Memory B cell (primary cell): ENCODE data around the gene EXOC6B.

Experiments
- ATAC-seq: fragments of 150-1000 bp; cut with Tn5 transposase; 2 replicates; pipeline ENCODE4 v1.10.0; 2021; ENCODE audit warnings: low read depth, mild to moderate bottlenecking, moderate library complexity
- DNase-seq, 2 donors: peaks; one replicate each; pipeline ENCODE4 v3.0.0; 2022; ENCODE audit warnings: low spot score in 2 of 2
- H3K27ac Mint-ChIP-seq: one replicate; pipeline ENCODE4 v1.8.0; 2022; ENCODE audit warnings: mild to moderate bottlenecking, moderate library complexity, mixed read lengths
- H3K27me3 Mint-ChIP-seq: one replicate; pipeline ENCODE4 v1.8.0; 2022; ENCODE audit warnings: mixed read lengths
- H3K36me3 Mint-ChIP-seq: one replicate; pipeline ENCODE4 v1.8.0; 2022; ENCODE audit warnings: mild to moderate bottlenecking, mixed read lengths
- H3K4me1 Mint-ChIP-seq: one replicate; pipeline ENCODE4 v1.8.0; 2022; ENCODE audit warnings: mixed read lengths
- H3K4me3 Mint-ChIP-seq: one replicate; pipeline ENCODE4 v1.8.0; 2022; ENCODE audit warnings: mild to moderate bottlenecking, moderate library complexity, mixed read lengths
- H3K9me3 Mint-ChIP-seq: one replicate; pipeline ENCODE4 v1.8.0; 2022; ENCODE audit warnings: mixed read lengths

EXOC6B gene

GRCh38 chr2:72162574-72162973 lies 663.3 kb downstream of the EXOC6B start:
- no peaks in the 10 kb centered on the region for H3K4me1 Mint-ChIP-seq
- H3K27ac Mint-ChIP-seq = no peak overlapping the region
- ATAC-seq (no peak), DNase-seq (no peak)
- H3K27me3 Mint-ChIP-seq = peaks cover 11% of the 10 kb centered on the region
- no peaks in the 10 kb centered on the region for H3K36me3 Mint-ChIP-seq
- no peaks in the 10 kb centered on the region for H3K9me3 Mint-ChIP-seq
- H3K4me3 Mint-ChIP-seq = no peak overlapping the region

- Mint-ChIP-seq H3K27ac (no peak overlapping the region), H3K36me3 (no peaks in the 10 kb centered on the region), H3K27me3 (peaks cover 12% of the 10 kb centered on the region), H3K4me1 (no peaks in the 10 kb centered on the region), H3K4me3 (no peak overlapping the region), H3K9me3 (no peaks in the 10 kb centered on the region)
- no peak for ATAC-seq
- DNase-seq = no peak
These were observed 666.4 kb downstream of the EXOC6B start for GRCh38 chr2:72159211-72159993.

- Mint-ChIP-seq H3K36me3 (no peaks in the 10 kb centered on the region), H3K4me1 (no peaks in the 10 kb centered on the region), H3K27me3 (peaks cover 12% of the 10 kb centered on the region), H3K9me3 (no peaks in the 10 kb centered on the region), H3K27ac (no peak overlapping the region), H3K4me3 (no peak overlapping the region)
- no peak for ATAC-seq
- peak in 1 of 2 donors; percentile 6 for DNase-seq
These were observed 667.7 kb downstream of the EXOC6B start for GRCh38 chr2:72157871-72158771.

GRCh38 chr2:72156872-72157271 lies 669.0 kb downstream of the EXOC6B start:
- no peak for DNase-seq
- H3K9me3 Mint-ChIP-seq = no peaks in the 10 kb centered on the region
- H3K27me3 Mint-ChIP-seq = peaks cover 11% of the 10 kb centered on the region
- H3K4me3 Mint-ChIP-seq = no peak overlapping the region
- no peaks in the 10 kb centered on the region for H3K36me3 Mint-ChIP-seq
- H3K4me1 Mint-ChIP-seq = no peaks in the 10 kb centered on the region
- ATAC-seq = no peak
- H3K27ac Mint-ChIP-seq = no peak overlapping the region

GRCh38 chr2:72155737-72156136 lies 670.1 kb downstream of the EXOC6B start:
- Mint-ChIP-seq H3K4me3 (no peak overlapping the region), H3K27ac (no peak overlapping the region), H3K4me1 (no peaks in the 10 kb centered on the region), H3K36me3 (no peaks in the 10 kb centered on the region), H3K9me3 (no peaks in the 10 kb centered on the region), H3K27me3 (peaks cover 13% of the 10 kb centered on the region)
- ATAC-seq = no peak
- DNase-seq = peak in 1 of 2 donors; percentile 3

GRCh38 chr2:72155151-72155550 lies 670.7 kb downstream of the EXOC6B start:
- DNase-seq = peak in 1 of 2 donors; percentile 1
- Mint-ChIP-seq H3K4me1 (peaks cover 4% of the 10 kb centered on the region), H3K9me3 (no peaks in the 10 kb centered on the region), H3K27me3 (peaks cover 14% of the 10 kb centered on the region), H3K4me3 (no peak overlapping the region), H3K36me3 (no peaks in the 10 kb centered on the region), H3K27ac (no peak overlapping the region)
- ATAC-seq = no peak

- H3K36me3 Mint-ChIP-seq = no peaks in the 10 kb centered on the region
- ATAC-seq (no peak), DNase-seq (peak in 1 of 2 donors; percentile 6)
- H3K4me1 Mint-ChIP-seq = peaks cover 11% of the 10 kb centered on the region
- no peaks in the 10 kb centered on the region for H3K9me3 Mint-ChIP-seq
- H3K27ac Mint-ChIP-seq = no peak overlapping the region
- peaks cover 20% of the 10 kb centered on the region for H3K27me3 Mint-ChIP-seq
- H3K4me3 Mint-ChIP-seq = no peak overlapping the region
These were observed 671.4 kb downstream of the EXOC6B start for GRCh38 chr2:72154386-72154975.

GRCh38 chr2:72153924-72154323 lies 671.9 kb downstream of the EXOC6B start:
- DNase-seq (peak in 1 of 2 donors; percentile 3), ATAC-seq (no peak)
- peaks cover 16% of the 10 kb centered on the region for H3K4me1 Mint-ChIP-seq
- no peak overlapping the region for H3K4me3 Mint-ChIP-seq
- no peaks in the 10 kb centered on the region for H3K9me3 Mint-ChIP-seq
- H3K27ac Mint-ChIP-seq = no peak overlapping the region
- H3K27me3 Mint-ChIP-seq = peaks cover 25% of the 10 kb centered on the region
- no peaks in the 10 kb centered on the region for H3K36me3 Mint-ChIP-seq

GRCh38 chr2:72153026-72153791 lies 672.6 kb downstream of the EXOC6B start:
- H3K4me1 Mint-ChIP-seq = peaks cover 19% of the 10 kb centered on the region
- H3K27ac Mint-ChIP-seq = no peak overlapping the region
- DNase-seq (peak in 1 of 2 donors; percentile 8), ATAC-seq (no peak)
- H3K9me3 Mint-ChIP-seq = no peaks in the 10 kb centered on the region
- H3K4me3 Mint-ChIP-seq = no peak overlapping the region
- peaks cover 28% of the 10 kb centered on the region for H3K27me3 Mint-ChIP-seq
- H3K36me3 Mint-ChIP-seq = peaks cover 2% of the 10 kb centered on the region

GRCh38 chr2:72150861-72151356 lies 674.9 kb downstream of the EXOC6B start:
- Mint-ChIP-seq H3K4me3 (no peak overlapping the region), H3K27me3 (peaks cover 32% of the 10 kb centered on the region)
- DNase-seq = peak in 1 of 2 donors; percentile 6

GRCh38 chr2:72150157-72150860 lies 675.5 kb downstream of the EXOC6B start:
- Mint-ChIP-seq H3K27me3 (peaks cover 34% of the 10 kb centered on the region), H3K4me3 (peak overlapping the region; percentile 81), H3K9me3 (peaks cover 5% of the 10 kb centered on the region), H3K36me3 (peaks cover 7% of the 10 kb centered on the region), H3K4me1 (peaks cover 30% of the 10 kb centered on the region), H3K27ac (peak overlapping the region; percentile 29)
- DNase-seq (peak; percentile 59 to 70), ATAC-seq (peak; percentile 72)

More at GRCh38 chr2:72150861-72151356, 674.9 kb downstream of the EXOC6B start:
- H3K4me1 Mint-ChIP-seq = peaks cover 28% of the 10 kb centered on the region
- peaks cover 5% of the 10 kb centered on the region for H3K9me3 Mint-ChIP-seq
- H3K27ac Mint-ChIP-seq = no peak overlapping the region
- H3K36me3 Mint-ChIP-seq = peaks cover 7% of the 10 kb centered on the region
- ATAC-seq = no peak

GRCh38 chr2:72149556-72150156 lies 676.2 kb downstream of the EXOC6B start:
- DNase-seq (peak in 1 of 2 donors; percentile 18), ATAC-seq (peak; percentile 41)
- H3K4me3 Mint-ChIP-seq = peak overlapping the region; percentile 81
- H3K27me3 Mint-ChIP-seq = peaks cover 37% of the 10 kb centered on the region
- H3K36me3 Mint-ChIP-seq = peaks cover 7% of the 10 kb centered on the region
- H3K4me1 Mint-ChIP-seq = peaks cover 30% of the 10 kb centered on the region
- peak overlapping the region; percentile 43 for H3K27ac Mint-ChIP-seq
- peaks cover 5% of the 10 kb centered on the region for H3K9me3 Mint-ChIP-seq
